ENCODE results near the gene EXOC6B.

GRCh38 chr2:72689579-72690195, 136.1 kb downstream of the EXOC6B start:
- TF ChIP-seq EZH2 (IDR thresholded peaks at IDR 0.05) (no peak), POLR2AphosphoS5 (IDR thresholded peaks at IDR 0.05; ENCODE audit: borderline replicate concordance, low read depth, low read length) (no peak), FOXP2 (optimal IDR thresholded peaks at IDR 0.05; ENCODE audit: control extremely low read depth, extremely low read length, insufficient read depth) (no peak)

All from SK-N-MC (cell line).